GM23248 (cell line): ENCODE data around the gene ZNF304.

ENCODE experiments used
- EZH2 ChIP-seq: fragments of 200-600 bp; sonication (generic); IDR thresholded peaks from 2 replicates; pipeline ENCODE4 v1.6.1; 2018; ENCODE audit warnings: antibody characterized with exemption, mild to moderate bottlenecking; ENCODE audit not compliant: insufficient read depth, poor library complexity, severe bottlenecking
- EZH2phosphoT487 ChIP-seq: fragments of 200-600 bp; sonication (generic); IDR thresholded peaks from 2 replicates; pipeline ENCODE4 v1.6.1; 2018; ENCODE audit warnings: antibody characterized with exemption, moderate library complexity, mild to moderate bottlenecking, low read depth; ENCODE audit not compliant: insufficient read depth

- TF ChIP-seq EZH2 (no peak), EZH2phosphoT487 (no peak)
Observed at GRCh38 chr19:57389194-57389729, 38.2 kb downstream of the ZNF304 start.
